B cell (primary cell): Measurements from ENCODE around the gene HPS3. TPM values are rescaled to one million over a fixed set of nuclear protein-coding genes. Genes with fewer than 3 reads are reported as not detected.

Experiments used
- ATAC-seq: fragments of 200-7000 bp; cut with Tn5 transposase; one replicate; pipeline ENCODE4 v1.10.0; 2021; ENCODE audit warnings: low read depth, mild to moderate bottlenecking, moderate number of reproducible peaks, moderate library complexity
- CTCF ChIA-PET: fragments of 350-600 bp; sonication (Branson Sonifier 250); formaldehyde crosslinking; loops from one replicate; lab custom pipeline; 2021; ENCODE audit warnings: antibody characterized with exemption, inconsistent platforms; lab: Charles Lee
- POLR2A ChIA-PET: fragments of 350-600 bp; sonication (Branson Sonifier 250); formaldehyde crosslinking; loops from one replicate; lab custom pipeline; 2021; ENCODE audit warnings: antibody characterized with exemption; lab: Charles Lee
- DNase-seq: peaks from one replicate; pipeline ENCODE4 v3.0.0; 2013
- H2AFZ ChIP-seq: 2 replicates; pipeline ENCODE4 v1.6.1; 2012; ENCODE audit warnings: mild to moderate bottlenecking, low read depth, low read length; ENCODE audit not compliant: insufficient read depth, poor library complexity, severe bottlenecking
- H3K27ac ChIP-seq, 2 donors: 1 replicate in 1 of 2; 2 replicates in 1 of 2; pipeline ENCODE4 v1.5.1; 2012 to 2013; ENCODE audit warnings: low read length in 2 of 2, mild to moderate bottlenecking in 2 of 2, moderate library complexity in 1 of 2
- H3K27me3 ChIP-seq, 4 experiments: fragments of 200-600 bp in 1 of 4; sonication (generic) in 1 of 4; replicated peaks in 1 of 4; 1 replicate in 2 of 4; 2 replicates in 2 of 4; pipeline versions ENCODE4 v1.6.1 to v1.7.0; 2013 to 2016; ENCODE audit warnings: low read length in 3 of 4, mild to moderate bottlenecking in 2 of 4, mixed read lengths in 1 of 4, moderate library complexity in 1 of 4; ENCODE audit not compliant: insufficient read depth in 4 of 4, control insufficient read depth in 3 of 4; ENCODE audit errors: control extremely low read depth in 1 of 4
- H3K36me3 ChIP-seq, 2 experiments: replicated peaks in 1 of 2; 1 replicate in 1 of 2; 2 replicates in 1 of 2; pipeline versions ENCODE4 v1.6.1 to v1.7.1; 2013; ENCODE audit warnings: low read length in 1 of 2; ENCODE audit not compliant: insufficient read depth in 2 of 2, control insufficient read depth in 1 of 2; ENCODE audit errors: control extremely low read depth in 1 of 2, extremely low read depth in 1 of 2
- H3K4me1 ChIP-seq, 2 donors: fragments of 200-600 bp in 1 of 2; sonication (generic) in 1 of 2; 1 replicate in 1 of 2; 2 replicates in 1 of 2; pipeline versions ENCODE4 v1.5.1 to v1.6.1; 2013 to 2017; ENCODE audit warnings: low read length in 2 of 2; ENCODE audit not compliant: control insufficient read depth in 2 of 2, insufficient read depth in 2 of 2
- H3K4me2 ChIP-seq: replicated peaks from 2 replicates; pipeline ENCODE3; 2012; ENCODE audit warnings: mild to moderate bottlenecking, low read depth, low read length; ENCODE audit not compliant: poor library complexity, severe bottlenecking
- H3K4me3 ChIP-seq, 5 experiments: fragments of 200-600 bp in 1 of 5; sonication (generic) in 1 of 5; 1 replicate in 3 of 5; 2 replicates in 2 of 5; pipeline versions ENCODE4 v1.5.1 to v1.7.0; 2011 to 2016; ENCODE audit warnings: low read length in 4 of 5, mild to moderate bottlenecking in 4 of 5, low read depth in 2 of 5, control low read depth in 1 of 5, moderate library complexity in 1 of 5; ENCODE audit not compliant: insufficient read depth in 1 of 5; ENCODE audit errors: control extremely low read depth in 1 of 5, extremely low read depth in 1 of 5
- H3K79me2 ChIP-seq: fragments of 200-600 bp; sonication (generic); one replicate; pipeline ENCODE4 v1.6.0; 2016; ENCODE audit warnings: low read length; ENCODE audit not compliant: control insufficient read depth, insufficient read depth
- H3K9ac ChIP-seq: fragments of 200-600 bp; sonication (generic); 2 replicates; pipeline ENCODE4 v1.6.1; 2017; ENCODE audit warnings: mild to moderate bottlenecking, low read length, moderate library complexity
- H3K9me3 ChIP-seq, 3 donors: one replicate each; pipeline versions ENCODE4 v1.6.1 to v1.7.1; 2013; ENCODE audit warnings: low read length in 2 of 3; ENCODE audit not compliant: control insufficient read depth in 2 of 3, insufficient read depth in 1 of 3; ENCODE audit errors: control extremely low read depth in 1 of 3
- H4K20me1 ChIP-seq: 2 replicates; pipeline ENCODE4 v1.6.0; 2012; ENCODE audit warnings: mild to moderate bottlenecking, low read length; ENCODE audit not compliant: insufficient read depth, control insufficient read depth, poor library complexity, severe bottlenecking
- H3K27ac Mint-ChIP-seq: one replicate; pipeline ENCODE4 v1.8.0; 2021; ENCODE audit warnings: mixed read lengths
- H3K27me3 Mint-ChIP-seq: one replicate; pipeline ENCODE4 v1.8.0; 2021; ENCODE audit warnings: mixed read lengths
- H3K4me1 Mint-ChIP-seq: one replicate; pipeline ENCODE4 v1.8.0; 2021; ENCODE audit warnings: mixed read lengths
- H3K4me3 Mint-ChIP-seq: one replicate; pipeline ENCODE4 v1.8.0; 2021; ENCODE audit warnings: mixed read lengths
- H3K9me3 Mint-ChIP-seq: one replicate; pipeline ENCODE4 v1.8.0; 2022; ENCODE audit warnings: mixed read lengths; ENCODE audit not compliant: insufficient read depth
- CTCF ChIP-seq: fragments of 200-600 bp; IDR thresholded peaks from one replicate; pipeline ENCODE4 v1.8.0; 2022; ENCODE audit warnings: antibody characterized with exemption, mild to moderate bottlenecking
- EZH2 ChIP-seq: IDR thresholded peaks from 2 replicates; pipeline ENCODE4 v1.6.1; 2012; ENCODE audit warnings: borderline replicate concordance, low read depth, mild to moderate bottlenecking, moderate library complexity, low read length; ENCODE audit not compliant: insufficient read depth, poor library complexity, severe bottlenecking
- WGBS: methylation state at CpG from one replicate; pipeline ENCODE4 v1.1.5; 2013; ENCODE audit warnings: missing lambda C conversion rate; ENCODE audit not compliant: insufficient coverage; 5-methylcytosine and 5-hydroxymethylcytosine counted together
- intact Hi-C: fragments of 100-400 bp; cut with micrococcal nuclease; formaldehyde crosslinking; loops from one replicate; pipeline ENCODE4 v1.10.0; 2022
- polyA plus RNA-seq: library from polyadenylated mRNA; depleted of rRNA; stranded (reverse); fragments of >200 nt; gene quantifications from 2 replicates; pipeline ENCODE4 v1.2.3, GENCODE V29; 2012
- total RNA-seq, 2 donors: library from RNA; stranded (reverse); fragments of 120-200 nt in 1 of 2; gene quantifications; 1 replicate in 1 of 2; 2 replicates in 1 of 2; pipeline versions ENCODE4 v1.2.3 to v1.2.4, GENCODE V29; 2013 to 2022

Gene HPS3
- total and polyA plus RNA-seq, 2 donors (not counting 1 experiment from before 2014, with no cell fraction given), result 28.9 to 48.1 TPM

GRCh38 chr3:149170672-149171071 lies 41.2 kb downstream of the HPS3 start:
- Histone ChIP-seq H4K20me1 (no peaks in the 10 kb centered on the region), H3K27me3 (no peaks in the 10 kb centered on the region), H3K36me3 (peaks cover 21 to 79% of the 10 kb centered on the region in 2 experiments), H3K4me1 (no peaks in the 10 kb centered on the region), H3K27ac (no peak overlapping the region), H2AFZ (no peak overlapping the region), H3K79me2 (no peaks in the 10 kb centered on the region), H3K4me2 (no peak overlapping the region), H3K9ac (no peak overlapping the region), H3K9me3 (peaks cover 0 to 4% (median 0%) of the 10 kb centered on the region in 3 donors), H3K4me3 (no peak overlapping the region)
- Mint-ChIP-seq H3K27ac (no peak overlapping the region), H3K4me3 (no peak overlapping the region), H3K27me3 (no peaks in the 10 kb centered on the region), H3K9me3 (no peaks in the 10 kb centered on the region), H3K4me1 (no peaks in the 10 kb centered on the region)
- ChIA-PET CTCF (interaction anchor here (1.4 kb wide), 1 partner anchor 51 kb away, joined by 3 read pairs; no protein-coding TSS in a partner anchor), POLR2A (no interaction called here)
- ATAC-seq (no peak), DNase-seq (no peak)
- TF ChIP-seq EZH2 (no peak), CTCF (no peak)
- WGBS, result no CpG with 5 or more reads among the region's 7 CpGs
- intact Hi-C loops, result no loop called here

- no peak overlapping the region for H3K27ac ChIP-seq
- intact Hi-C loops, result no loop called here
- Mint-ChIP-seq H3K27ac (no peak overlapping the region), H3K9me3 (no peaks in the 10 kb centered on the region), H3K4me1 (no peaks in the 10 kb centered on the region), H3K4me3 (no peak overlapping the region), H3K27me3 (no peaks in the 10 kb centered on the region)
- H3K9ac ChIP-seq, result no peak overlapping the region
- H3K4me2 ChIP-seq, result no peak overlapping the region
- H3K4me1 ChIP-seq, result no peaks in the 10 kb centered on the region
- peaks cover 0 to 2% (median 0%) of the 10 kb centered on the region in 3 donors for H3K9me3 ChIP-seq
- H3K79me2 ChIP-seq, result no peaks in the 10 kb centered on the region
- H2AFZ ChIP-seq, result no peak overlapping the region
- TF ChIP-seq CTCF (no peak), EZH2 (no peak)
- DNase-seq (no peak), ATAC-seq (no peak)
- no peak overlapping the region for H3K4me3 ChIP-seq
- H3K36me3 ChIP-seq, result peaks cover 13 to 50% of the 10 kb centered on the region in 2 experiments
- ChIA-PET POLR2A (no interaction called here), CTCF (no interaction called here)
- no CpG with 5 or more reads among the region's 3 CpGs for WGBS
- H3K27me3 ChIP-seq, result no peaks in the 10 kb centered on the region
- H4K20me1 ChIP-seq, result no peaks in the 10 kb centered on the region
Measured at GRCh38 chr3:149174901-149175300, 45.5 kb downstream of the HPS3 start.
